RWPE2 (cell line): ENCODE data around the gene TMEM59L.
A peak's percentile ranks its signal among the peaks of the same experiment; 100 is the strongest.

Source experiments
- ATAC-seq: fragments of 200-7000 bp; cut with Tn5 transposase; 3 replicates; pipeline ENCODE4 v1.9.1; 2021; ENCODE audit warnings: low read depth
- DNase-seq: peaks from one replicate; pipeline ENCODE4 v3.0.0-alpha.2; 2020; ENCODE audit warnings: low spot score
- H3K27ac ChIP-seq: fragments of 450-650 bp; 2 replicates; pipeline ENCODE4 v1.5.1; 2017; ENCODE audit warnings: mild to moderate bottlenecking; ENCODE audit not compliant: poor library complexity, severe bottlenecking
- H3K27me3 ChIP-seq: fragments of 250-450 bp; sonication (Bioruptor Pico); 2 replicates; pipeline ENCODE4 v1.5.1; 2021; ENCODE audit warnings: mild to moderate bottlenecking, moderate library complexity; ENCODE audit not compliant: insufficient read depth, poor library complexity, severe bottlenecking
- H3K36me3 ChIP-seq: fragments of 250-450 bp; sonication (Bioruptor Pico); 2 replicates; pipeline ENCODE4 v1.5.1; 2020; ENCODE audit warnings: low read depth, mild to moderate bottlenecking, moderate library complexity
- H3K4me1 ChIP-seq: fragments of 250-450 bp; sonication (Bioruptor Pico); 2 replicates; pipeline ENCODE4 v1.5.1; 2021; ENCODE audit warnings: mild to moderate bottlenecking, moderate library complexity; ENCODE audit not compliant: insufficient read depth, poor library complexity, severe bottlenecking
- H3K4me3 ChIP-seq: fragments of 250-450 bp; sonication (Bioruptor Pico); 2 replicates; pipeline ENCODE4 v1.5.1; 2021; ENCODE audit warnings: mild to moderate bottlenecking, moderate library complexity; ENCODE audit not compliant: severe bottlenecking
- H3K9me3 ChIP-seq: fragments of 250-450 bp; sonication (Bioruptor Pico); 2 replicates; pipeline ENCODE4 v1.5.1; 2021; ENCODE audit warnings: mild to moderate bottlenecking, moderate library complexity; ENCODE audit not compliant: severe bottlenecking
- TF ChIP-seq, protein P1 (sequence below): fragments of 450-650 bp; IDR thresholded peaks from one replicate; pipeline ENCODE4 v1.5.1; 2017; ENCODE audit warnings: mild to moderate bottlenecking, moderate library complexity; ENCODE audit not compliant: poor library complexity, severe bottlenecking

TMEM59L gene

GRCh38 chr19:18637673-18638630 lies 25.3 kb downstream of the TMEM59L start:
- Histone ChIP-seq H3K4me1 (peaks cover 6% of the 10 kb centered on the region), H3K36me3 (no peaks in the 10 kb centered on the region), H3K27ac (peak overlapping the region; percentile 24), H3K27me3 (no peaks in the 10 kb centered on the region), H3K4me3 (peak overlapping the region; percentile 74), H3K9me3 (no peaks in the 10 kb centered on the region)
- TF ChIP-seq, protein P1, sequence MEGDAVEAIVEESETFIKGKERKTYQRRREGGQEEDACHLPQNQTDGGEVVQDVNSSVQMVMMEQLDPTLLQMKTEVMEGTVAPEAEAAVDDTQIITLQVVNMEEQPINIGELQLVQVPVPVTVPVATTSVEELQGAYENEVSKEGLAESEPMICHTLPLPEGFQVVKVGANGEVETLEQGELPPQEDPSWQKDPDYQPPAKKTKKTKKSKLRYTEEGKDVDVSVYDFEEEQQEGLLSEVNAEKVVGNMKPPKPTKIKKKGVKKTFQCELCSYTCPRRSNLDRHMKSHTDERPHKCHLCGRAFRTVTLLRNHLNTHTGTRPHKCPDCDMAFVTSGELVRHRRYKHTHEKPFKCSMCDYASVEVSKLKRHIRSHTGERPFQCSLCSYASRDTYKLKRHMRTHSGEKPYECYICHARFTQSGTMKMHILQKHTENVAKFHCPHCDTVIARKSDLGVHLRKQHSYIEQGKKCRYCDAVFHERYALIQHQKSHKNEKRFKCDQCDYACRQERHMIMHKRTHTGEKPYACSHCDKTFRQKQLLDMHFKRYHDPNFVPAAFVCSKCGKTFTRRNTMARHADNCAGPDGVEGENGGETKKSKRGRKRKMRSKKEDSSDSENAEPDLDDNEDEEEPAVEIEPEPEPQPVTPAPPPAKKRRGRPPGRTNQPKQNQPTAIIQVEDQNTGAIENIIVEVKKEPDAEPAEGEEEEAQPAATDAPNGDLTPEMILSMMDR, result no peak
- ATAC-seq (no peak), DNase-seq (no peak)

GRCh38 chr19:18639706-18640243 lies 27.1 kb downstream of the TMEM59L start:
- Histone ChIP-seq H3K36me3 (no peaks in the 10 kb centered on the region), H3K27me3 (no peaks in the 10 kb centered on the region), H3K27ac (no peak overlapping the region), H3K9me3 (no peaks in the 10 kb centered on the region), H3K4me1 (peaks cover 6% of the 10 kb centered on the region), H3K4me3 (no peak overlapping the region)
- ATAC-seq (no peak), DNase-seq (no peak)
- TF ChIP-seq, protein P1, result no peak

DNA sequence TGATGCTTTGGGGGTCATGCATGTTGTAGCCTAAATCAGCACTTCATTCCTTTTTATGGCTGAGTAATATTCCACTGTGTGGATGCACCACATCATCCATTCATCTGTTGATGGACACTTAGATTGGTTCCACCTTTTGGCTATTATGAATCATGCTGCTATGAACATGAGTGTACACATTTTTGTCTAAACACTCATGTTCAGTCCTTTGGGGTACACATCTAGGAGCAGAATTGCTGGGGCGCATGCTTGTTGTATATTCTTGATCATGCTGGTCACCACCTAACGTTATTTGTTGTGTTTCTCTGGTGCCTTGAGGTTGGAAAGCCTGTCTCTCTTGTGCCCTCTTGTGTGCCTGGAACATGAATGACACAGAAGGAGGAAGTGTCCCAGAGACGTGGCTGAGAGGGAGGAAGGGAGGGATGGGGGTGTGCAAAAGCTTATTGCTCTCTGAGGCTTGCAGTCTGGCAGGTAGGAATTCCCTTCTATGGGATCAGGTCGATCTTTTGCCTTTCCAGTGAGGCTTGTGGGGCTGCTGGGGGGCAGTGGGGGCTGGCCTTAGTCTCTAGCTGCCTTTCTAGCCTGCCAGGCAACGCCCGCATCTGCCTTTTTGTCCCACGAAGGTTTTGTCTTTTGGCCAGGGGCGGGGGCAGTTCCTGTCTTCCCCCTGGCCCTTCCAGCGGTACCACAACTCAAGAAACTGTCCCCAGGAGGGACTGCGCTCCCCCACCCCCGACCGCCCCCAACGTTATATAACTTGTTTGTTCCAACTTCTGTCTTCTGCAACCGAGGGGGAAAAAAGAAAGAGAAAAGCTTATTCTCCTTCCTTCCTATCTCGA lies 31.7 kb downstream of the TMEM59L start:
- H3K4me1 ChIP-seq, result peaks cover 8% of the 10 kb centered on the region
- no peaks in the 10 kb centered on the region for H3K27me3 ChIP-seq
- no peak for DNase-seq
- TF ChIP-seq, protein P1, result no peak
- H3K36me3 ChIP-seq, result no peaks in the 10 kb centered on the region
- H3K4me3 ChIP-seq, result no peak overlapping the region
- H3K9me3 ChIP-seq, result no peaks in the 10 kb centered on the region
- ATAC-seq, result no peak
- no peak overlapping the region for H3K27ac ChIP-seq

DNA sequence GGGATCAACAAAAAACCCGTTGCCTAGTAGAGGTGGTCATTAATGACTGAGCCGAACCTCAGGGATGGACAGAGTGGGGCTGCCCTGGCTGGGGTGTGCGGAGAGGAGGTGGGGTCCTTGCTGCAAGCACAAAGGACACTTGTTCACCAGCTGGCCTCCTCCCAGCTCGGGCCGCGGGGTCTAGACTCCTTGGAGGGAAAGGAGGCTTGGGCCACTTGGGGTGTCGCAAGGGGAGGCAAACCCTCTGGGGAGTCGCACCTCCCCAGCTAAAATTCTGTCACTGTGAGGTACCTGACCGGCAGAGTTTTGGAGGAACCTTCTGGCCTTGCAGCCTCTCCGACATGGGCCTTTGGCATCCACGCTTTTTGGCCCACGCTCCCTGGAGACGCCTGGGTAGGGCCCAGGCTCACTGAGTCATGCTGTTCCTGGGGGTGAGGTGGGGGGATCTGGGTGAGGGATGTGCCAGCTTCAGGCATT lies 32.4 kb downstream of the TMEM59L start:
- Histone ChIP-seq H3K27ac (no peak overlapping the region), H3K9me3 (no peaks in the 10 kb centered on the region), H3K36me3 (no peaks in the 10 kb centered on the region), H3K4me3 (no peak overlapping the region), H3K4me1 (peaks cover 12% of the 10 kb centered on the region), H3K27me3 (no peaks in the 10 kb centered on the region)
- no peak for DNase-seq
- TF ChIP-seq, protein P1, result no peak
- no peak for ATAC-seq
